HG03103 (cell line): ENCODE results near the gene CNTNAP2.

Source experiments
- ATAC-seq: cut with Tn5 transposase; IDR thresholded peaks from one replicate; pipeline ENCODE4 v1.9.1; 2021; ENCODE audit warnings: low read depth; ENCODE audit not compliant: unreplicated experiment

Gene CNTNAP2

GRCh38 chr7:146659732-146660131, 543.1 kb downstream of the CNTNAP2 start:
- ATAC-seq, result no peak

DNA sequence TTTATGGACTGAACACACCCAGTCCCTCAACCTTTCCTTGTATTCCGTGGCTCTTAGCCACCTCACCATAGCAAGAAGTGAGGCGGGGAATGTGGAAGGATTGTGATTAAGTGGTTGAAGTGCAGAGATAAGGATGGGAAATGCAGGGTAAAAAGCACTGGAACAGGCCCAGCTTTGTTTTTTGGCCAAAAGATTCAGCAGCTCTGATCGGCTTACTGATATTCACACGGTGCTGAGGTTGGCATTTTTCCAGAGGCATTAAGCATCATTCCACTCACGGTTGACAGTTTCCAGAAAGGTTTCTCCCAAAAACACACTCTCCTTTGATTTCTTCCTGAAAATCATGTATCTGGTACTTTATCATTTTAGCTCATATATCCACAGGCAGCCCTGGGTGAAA, 544.2 kb downstream of the CNTNAP2 start:
- no peak for ATAC-seq

- no peak for ATAC-seq
Measured at GRCh38 chr7:146661435-146661834, 544.8 kb downstream of the CNTNAP2 start.

DNA sequence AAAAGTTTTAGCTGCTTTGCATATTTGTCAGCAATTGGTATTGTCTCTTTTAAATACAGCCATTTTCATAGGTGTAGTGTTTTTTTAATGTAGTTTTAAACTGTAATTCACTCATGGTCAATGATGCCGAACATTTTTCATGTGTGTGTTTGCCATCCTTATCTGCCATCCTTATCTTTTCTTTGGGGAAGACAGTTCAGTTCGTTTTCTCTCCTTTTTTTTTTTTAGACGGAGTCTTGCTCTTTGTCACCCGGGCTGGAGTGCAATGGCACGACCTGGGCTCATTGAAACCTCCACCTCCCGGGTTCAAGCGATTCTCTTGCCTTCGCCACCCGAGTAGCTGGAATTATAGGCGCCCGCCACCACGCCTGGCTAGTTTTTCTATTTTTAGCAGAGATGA, 545.3 kb downstream of the CNTNAP2 start:
- no peak for ATAC-seq

- ATAC-seq, result no peak
Measured at GRCh38 chr7:146665023-146665422, 548.4 kb downstream of the CNTNAP2 start.

- no peak for ATAC-seq
Measured at GRCh38 chr7:146670532-146670931, 553.9 kb downstream of the CNTNAP2 start.

GRCh38 chr7:146681487-146681886, 564.9 kb downstream of the CNTNAP2 start:
- ATAC-seq, result no peak

- no peak for ATAC-seq
Measured at GRCh38 chr7:146683439-146683838, 566.8 kb downstream of the CNTNAP2 start.

- ATAC-seq, result no peak
Measured at GRCh38 chr7:146690987-146691386, 574.4 kb downstream of the CNTNAP2 start.

GRCh38 chr7:146698995-146699610, 582.5 kb downstream of the CNTNAP2 start:
- ATAC-seq, result no peak

DNA sequence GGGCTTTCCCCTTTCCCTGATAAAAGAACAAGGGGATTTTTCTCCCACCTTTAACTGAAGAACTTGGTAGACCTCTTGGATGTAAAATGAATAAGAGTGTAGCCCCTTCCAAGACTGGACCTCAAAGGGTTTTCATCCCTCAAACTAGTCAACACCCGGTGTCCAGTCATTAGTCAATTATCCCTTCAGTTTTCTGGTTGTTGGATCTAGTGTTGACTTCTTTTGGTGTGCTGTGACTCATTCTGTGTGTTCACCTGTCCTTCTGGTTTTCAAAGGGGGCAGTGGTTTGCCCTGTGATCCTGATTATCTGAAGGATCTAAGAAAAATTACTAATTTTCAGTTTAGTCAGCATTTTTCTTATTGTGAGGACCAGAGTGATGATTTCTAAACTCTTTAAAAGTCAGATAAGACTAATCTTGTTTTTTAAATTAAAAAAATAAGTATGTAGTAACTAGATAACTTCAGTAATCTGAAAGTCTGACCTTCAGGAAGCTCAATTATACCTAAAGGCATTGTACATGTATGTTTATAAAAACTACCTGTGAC, 583.5 kb downstream of the CNTNAP2 start:
- ATAC-seq, result no peak

DNA sequence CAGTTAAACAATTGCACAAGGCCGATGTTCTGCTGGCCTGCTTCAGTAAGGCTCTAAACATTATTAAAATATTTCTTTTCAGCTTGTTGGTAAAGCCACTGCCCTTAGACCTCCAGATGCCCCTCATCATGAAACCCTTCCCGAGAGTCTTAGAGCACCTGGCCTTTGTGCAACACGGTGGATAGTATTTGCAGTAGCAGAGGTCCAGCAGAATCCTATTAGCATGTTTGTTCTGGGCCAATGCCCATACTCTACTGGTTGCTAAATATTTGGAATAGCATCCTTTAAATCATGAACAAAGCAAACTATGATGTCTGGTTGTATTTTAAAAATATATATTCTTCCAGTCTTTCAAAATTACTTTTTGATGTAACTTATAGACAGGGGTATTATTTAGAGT, 584.6 kb downstream of the CNTNAP2 start:
- ATAC-seq, result no peak

DNA sequence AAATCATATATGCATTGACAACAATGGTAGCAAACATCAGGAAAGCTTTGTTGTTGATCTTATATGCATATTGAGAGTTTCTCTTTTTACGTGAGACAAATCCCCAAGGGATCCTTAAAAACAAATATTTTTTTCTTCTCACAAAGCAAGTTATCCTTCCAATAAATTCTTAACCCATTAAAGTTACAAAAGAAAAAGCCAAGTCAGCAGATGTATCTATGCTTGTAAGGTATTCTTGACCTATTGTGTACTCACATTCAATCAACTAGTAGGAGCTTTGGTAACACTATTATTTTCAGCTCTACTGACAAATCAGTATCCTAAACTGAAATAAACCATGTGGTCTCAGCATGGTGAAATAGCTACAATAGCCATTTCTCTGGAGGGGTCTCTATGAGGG, 586.3 kb downstream of the CNTNAP2 start:
- ATAC-seq, result no peak

- ATAC-seq, result no peak
Measured at GRCh38 chr7:146709451-146710027, 592.9 kb downstream of the CNTNAP2 start.

DNA sequence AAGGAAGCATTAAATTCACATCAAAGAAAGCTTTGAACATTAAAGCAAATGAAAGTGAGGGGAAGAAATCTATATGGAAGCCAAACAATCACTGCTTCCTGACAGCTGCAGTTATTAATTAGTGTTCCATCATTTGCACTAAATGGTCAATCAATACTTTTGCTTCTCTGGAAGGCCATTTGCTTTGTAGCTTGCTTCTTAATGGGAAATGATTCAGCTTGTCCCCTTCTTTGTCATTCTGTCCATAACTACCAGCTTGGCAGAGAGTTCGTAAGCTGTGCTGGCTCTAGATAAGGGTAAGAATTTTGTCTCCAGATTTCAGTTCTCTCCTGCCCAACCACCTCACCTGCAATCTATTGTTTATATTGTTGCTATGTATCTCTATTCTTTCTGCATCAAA, 596.6 kb downstream of the CNTNAP2 start:
- ATAC-seq, result no peak

- ATAC-seq, result no peak
Measured at GRCh38 chr7:146713934-146714333, 597.3 kb downstream of the CNTNAP2 start.

DNA sequence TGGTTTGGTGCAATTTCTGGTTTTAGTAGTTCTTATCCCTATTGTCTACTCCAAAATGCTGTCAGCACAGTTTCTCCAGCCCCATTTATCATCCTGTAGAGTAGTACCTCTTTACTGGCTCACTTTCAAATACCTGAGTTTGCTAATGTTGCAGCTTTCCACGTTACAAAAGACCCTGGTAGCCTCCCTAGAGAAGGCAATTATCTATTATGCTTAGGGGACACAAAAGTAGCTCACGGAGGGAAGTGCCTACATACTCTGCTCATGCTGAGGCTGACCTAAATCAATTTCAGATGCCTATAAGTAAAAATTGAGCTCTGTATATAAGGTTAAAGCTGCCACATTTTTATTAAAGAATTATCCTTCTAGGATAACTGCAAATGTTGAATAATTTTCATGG, 603.6 kb downstream of the CNTNAP2 start:
- no peak for ATAC-seq

DNA sequence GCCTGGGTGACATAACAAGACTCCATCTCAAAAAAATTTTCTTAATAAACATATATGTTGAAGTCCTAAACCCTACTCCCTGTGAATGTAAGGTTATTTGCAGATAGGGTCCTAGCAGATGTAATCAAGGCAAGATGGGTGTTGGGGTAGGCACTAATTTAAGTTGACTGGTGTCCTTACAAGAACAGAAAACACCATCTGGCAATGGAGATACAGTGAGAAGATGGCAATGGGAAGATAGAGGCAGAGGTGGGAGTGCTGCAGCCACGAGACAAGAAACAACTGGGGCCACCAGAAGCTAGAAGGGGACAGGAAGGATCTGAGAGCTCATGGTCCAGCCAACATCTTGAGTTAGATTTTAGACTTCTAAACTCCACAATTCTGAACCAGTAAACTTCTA, 606.4 kb downstream of the CNTNAP2 start:
- ATAC-seq, result no peak

DNA sequence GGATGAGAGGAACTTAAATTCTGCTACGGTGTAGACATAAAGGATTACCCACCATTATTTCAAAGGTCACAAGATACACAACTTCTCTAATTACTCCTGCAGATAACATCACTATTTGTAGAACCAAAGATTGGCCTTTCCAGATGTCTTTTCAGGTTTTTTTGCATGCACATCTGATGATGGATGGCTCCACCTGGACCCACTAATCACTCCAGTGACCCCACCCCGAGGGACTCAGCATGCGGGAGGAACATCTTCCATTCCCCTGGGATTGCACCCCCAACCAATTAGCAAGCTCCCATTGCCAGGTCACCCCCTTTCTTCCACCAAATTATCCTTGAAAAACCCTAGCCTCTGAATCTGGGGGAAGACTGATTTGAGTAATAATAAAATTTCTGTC, 608.9 kb downstream of the CNTNAP2 start:
- ATAC-seq, result no peak

DNA sequence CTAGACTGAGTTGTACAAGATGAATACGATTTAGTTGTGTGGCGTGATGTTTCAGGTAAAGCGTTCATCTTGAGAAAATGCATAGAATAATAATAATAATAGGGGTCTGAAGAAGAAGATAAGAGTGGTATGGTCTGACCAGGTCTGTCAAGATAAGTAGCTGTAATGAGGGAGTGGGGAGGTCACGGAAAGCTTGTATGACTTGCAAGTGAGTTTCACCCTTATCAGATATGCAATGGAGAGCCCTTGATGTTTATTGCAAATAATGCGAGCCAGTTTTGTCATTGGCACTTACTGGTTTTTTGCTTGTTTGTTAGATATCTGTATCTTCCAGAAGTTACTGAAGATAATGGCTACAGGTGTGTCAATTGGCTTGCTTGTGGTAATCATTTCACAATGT, 611.5 kb downstream of the CNTNAP2 start:
- ATAC-seq, result no peak

DNA sequence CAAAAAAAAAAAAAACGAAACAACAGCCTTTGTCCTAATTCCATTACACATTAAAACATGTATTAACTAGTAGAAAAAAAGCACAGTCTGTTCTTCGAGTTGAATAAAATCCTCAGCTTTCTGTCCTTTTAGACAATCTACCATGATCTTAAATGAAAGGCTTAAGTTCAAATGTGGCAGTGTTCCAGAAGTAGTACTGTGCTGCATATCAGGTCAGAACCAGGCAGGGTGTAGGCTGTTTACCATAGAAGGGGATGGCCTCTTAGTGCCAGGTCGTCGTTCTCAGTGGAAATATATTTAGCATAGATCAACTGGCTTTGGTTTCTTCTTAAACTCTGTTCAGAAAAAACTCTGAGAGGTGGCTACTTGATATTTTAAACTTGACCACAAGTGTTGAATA, 612.0 kb downstream of the CNTNAP2 start:
- no peak for ATAC-seq

- no peak for ATAC-seq
Measured at GRCh38 chr7:146731185-146731584, 614.6 kb downstream of the CNTNAP2 start.
